HFF-Myc (cell line): ENCODE measurements around the gene PFN3.

Experiments
- DNase-seq: peaks from one replicate; pipeline ENCODE4 v3.0.0-alpha.2; 2011; ENCODE audit warnings: low read depth; ENCODE audit errors: extremely low read depth
- H3K4me3 ChIP-seq: replicated peaks from 2 replicates; pipeline ENCODE4 v1.5.1; 2011; ENCODE audit warnings: low read depth, mild to moderate bottlenecking, control low read depth, low read length
- TF ChIP-seq, protein P1 (sequence below): IDR thresholded peaks from 2 replicates; pipeline ENCODE4 v1.5.1; 2012; ENCODE audit warnings: mild to moderate bottlenecking, low read depth, low read length, control low read depth; ENCODE audit errors: missing control alignments

PFN3 gene

GRCh38 chr5:177431317-177432142, 31.1 kb upstream of the PFN3 start:
- DNase-seq: no peak
- H3K4me3 ChIP-seq: no peak overlapping the region
- TF ChIP-seq, protein P1, sequence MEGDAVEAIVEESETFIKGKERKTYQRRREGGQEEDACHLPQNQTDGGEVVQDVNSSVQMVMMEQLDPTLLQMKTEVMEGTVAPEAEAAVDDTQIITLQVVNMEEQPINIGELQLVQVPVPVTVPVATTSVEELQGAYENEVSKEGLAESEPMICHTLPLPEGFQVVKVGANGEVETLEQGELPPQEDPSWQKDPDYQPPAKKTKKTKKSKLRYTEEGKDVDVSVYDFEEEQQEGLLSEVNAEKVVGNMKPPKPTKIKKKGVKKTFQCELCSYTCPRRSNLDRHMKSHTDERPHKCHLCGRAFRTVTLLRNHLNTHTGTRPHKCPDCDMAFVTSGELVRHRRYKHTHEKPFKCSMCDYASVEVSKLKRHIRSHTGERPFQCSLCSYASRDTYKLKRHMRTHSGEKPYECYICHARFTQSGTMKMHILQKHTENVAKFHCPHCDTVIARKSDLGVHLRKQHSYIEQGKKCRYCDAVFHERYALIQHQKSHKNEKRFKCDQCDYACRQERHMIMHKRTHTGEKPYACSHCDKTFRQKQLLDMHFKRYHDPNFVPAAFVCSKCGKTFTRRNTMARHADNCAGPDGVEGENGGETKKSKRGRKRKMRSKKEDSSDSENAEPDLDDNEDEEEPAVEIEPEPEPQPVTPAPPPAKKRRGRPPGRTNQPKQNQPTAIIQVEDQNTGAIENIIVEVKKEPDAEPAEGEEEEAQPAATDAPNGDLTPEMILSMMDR: no peak

GRCh38 chr5:177430972-177431316, 30.5 kb upstream of the PFN3 start:
- no peak for DNase-seq
- TF ChIP-seq, protein P1: no peak
- no peak overlapping the region for H3K4me3 ChIP-seq

- H3K4me3 ChIP-seq: no peak overlapping the region
- TF ChIP-seq, protein P1: no peak
- no peak for DNase-seq
Measured at GRCh38 chr5:177430140-177430951, 29.9 kb upstream of the PFN3 start.

DNA sequence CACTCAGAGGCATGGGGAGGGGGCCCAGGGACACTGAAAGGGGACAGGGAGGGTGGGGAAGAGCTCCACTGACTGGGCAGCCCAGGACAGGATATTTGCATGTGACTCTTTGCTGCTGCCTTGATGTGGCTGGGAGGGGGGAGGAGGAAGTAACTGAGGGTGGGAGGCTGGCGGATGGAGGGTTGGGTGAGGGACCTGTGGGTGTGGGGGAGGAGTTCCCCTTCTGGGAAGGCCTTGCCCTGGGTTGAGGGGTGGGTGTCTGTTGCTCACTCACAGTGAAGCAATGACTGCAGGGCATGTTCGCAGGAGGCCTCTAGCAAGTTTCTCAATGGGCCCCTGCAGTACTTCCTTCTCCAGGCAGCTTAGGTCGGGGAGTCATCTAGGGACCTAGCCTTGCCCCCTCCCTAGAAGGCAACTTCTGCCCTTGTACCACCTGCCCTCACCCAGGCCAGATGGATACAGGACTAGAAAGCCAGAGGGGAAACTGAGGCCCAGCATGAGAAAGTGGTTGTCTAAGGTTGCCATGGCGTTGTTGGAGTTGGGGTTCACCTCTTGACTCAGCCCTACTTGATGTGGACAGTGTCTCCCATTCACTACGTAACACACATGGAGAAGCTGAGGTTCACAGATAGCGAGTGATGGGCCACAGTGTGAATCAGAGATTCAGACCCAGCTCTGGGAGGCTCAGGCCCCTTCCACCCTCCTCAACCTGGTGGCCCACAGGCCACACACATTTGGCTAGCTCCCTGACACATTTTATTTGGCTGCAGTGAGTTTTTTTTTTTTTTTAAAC, 29.0 kb upstream of the PFN3 start:
- no peak overlapping the region for H3K4me3 ChIP-seq
- DNase-seq: no peak
- TF ChIP-seq, protein P1: no peak

DNA sequence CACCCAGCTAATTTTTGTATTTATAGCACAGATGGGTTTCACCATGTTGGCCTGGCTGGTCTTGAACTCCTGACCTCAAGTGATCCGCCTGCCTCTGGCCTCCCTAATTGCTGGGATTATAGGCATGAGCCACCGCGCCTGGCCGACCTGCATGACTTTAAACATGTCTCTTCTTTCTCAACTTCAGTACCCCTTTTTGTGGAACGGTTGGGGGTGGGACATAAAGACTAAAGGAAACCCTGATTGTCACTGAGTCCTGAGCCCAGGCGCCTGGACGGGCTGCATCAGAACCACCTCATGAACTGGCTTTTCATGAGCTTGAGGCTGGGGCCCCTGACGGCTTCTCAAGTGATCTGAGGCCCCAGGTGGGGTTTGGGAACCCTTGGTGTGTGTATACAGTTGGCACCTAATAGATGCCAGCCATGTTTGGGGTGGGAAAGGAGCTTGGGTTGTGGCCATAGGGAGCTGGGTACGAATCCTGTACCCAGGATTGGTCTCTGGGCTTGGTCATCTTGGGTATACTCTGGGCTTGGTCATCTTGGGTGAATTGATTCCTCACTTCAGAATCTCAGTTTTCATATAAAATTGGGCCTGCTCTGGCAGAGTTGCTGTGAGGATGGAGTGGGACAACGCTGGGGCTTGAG, 28.2 kb upstream of the PFN3 start:
- no peak overlapping the region for H3K4me3 ChIP-seq
- TF ChIP-seq, protein P1: no peak
- no peak for DNase-seq

DNA sequence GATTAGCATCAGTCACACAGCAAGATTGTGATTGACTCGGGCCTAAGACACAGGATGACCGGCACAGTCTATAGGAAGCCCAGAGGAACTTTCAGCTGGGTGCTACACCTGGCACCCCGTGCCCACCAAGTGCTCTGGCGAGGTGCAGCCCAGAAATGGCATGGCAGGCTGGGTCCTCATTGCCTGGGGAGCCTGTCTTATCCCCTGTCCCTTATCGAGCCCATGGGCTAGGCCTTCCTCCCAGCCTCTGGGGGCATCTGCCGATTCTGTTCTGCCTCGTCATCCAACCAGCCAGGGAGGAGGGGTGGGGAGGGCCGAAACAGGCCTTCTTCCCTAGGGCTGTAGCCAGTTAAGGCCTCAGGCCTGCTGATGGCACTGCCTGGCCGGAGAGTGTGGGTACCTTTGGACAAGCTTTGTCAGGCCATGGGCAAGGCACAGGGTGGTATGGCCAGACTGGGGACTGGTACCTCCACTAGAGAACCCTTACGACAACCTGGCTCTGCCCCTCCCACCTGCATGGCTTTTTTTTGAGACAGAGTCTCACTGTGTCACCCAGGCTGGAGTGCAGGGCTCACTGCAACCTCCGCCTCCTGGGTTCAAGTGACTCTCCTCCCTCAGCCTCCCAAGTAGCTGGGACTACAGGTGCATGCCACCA, 27.6 kb upstream of the PFN3 start:
- TF ChIP-seq, protein P1: no peak
- no peak for DNase-seq
- H3K4me3 ChIP-seq: peak overlapping the region; percentile 80
